Measurements from ENCODE around the gene MRTFA.
A peak's percentile ranks its signal among the peaks of the same experiment; 100 is the strongest.

Gene MRTFA

GRCh38 chr22:40422558-40423309 lies 213.8 kb downstream of the MRTFA start:
- no peak for DNase-seq

GRCh38 chr22:40421941-40422340 lies 214.6 kb downstream of the MRTFA start:
- no peak for DNase-seq

- no peak for DNase-seq
These were observed 215.5 kb downstream of the MRTFA start for GRCh38 chr22:40421082-40421350.

- DNase-seq = no peak
These were observed 216.0 kb downstream of the MRTFA start for GRCh38 chr22:40420341-40421081.

GRCh38 chr22:40419718-40420117 lies 216.8 kb downstream of the MRTFA start:
- no peak for DNase-seq

DNA sequence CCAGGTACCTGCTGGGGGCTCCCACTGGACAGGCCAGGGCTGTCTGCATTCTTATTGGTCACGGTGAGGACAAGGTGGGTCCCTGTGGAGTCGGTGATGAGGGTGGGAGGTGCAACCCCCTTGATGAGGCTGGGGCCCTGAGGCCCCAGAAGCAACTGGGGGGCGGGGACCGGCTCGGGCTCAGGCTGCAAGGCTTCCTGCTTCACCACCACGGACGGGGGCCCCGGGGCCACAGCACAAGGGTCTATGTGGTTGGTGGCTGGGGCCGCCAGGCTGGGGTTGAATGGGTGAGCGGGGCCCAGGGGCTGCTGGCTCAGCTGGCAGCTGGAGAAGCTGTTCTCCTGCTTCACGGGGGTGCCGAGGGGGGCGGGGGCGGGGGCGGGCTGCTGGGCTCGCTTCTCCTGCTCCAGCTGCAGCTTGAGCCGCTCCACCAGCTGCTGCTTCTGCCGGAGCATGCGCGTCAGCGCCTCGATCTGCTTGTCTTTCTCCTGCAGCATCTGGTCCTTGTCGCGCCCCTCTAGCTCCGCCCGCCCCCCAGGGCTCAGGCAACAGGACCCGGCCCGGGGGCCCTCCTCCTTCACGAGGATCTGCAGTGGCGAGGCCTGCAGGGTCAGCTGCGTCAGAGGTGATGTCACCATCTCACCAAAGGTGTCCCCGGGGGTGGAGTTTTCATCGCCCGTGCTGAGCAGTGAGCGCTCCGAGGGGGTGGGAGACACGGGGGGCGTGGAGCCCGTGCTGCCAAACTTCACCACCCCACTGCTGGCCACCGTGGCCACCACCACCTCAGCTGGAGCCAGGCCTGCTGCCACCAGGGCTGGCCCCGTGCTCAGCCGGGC lies 217.9 kb downstream of the MRTFA start:
- DNase-seq = peak; percentile 63

GRCh38 chr22:40417881-40418280 lies 218.6 kb downstream of the MRTFA start:
- DNase-seq = no peak

DNA sequence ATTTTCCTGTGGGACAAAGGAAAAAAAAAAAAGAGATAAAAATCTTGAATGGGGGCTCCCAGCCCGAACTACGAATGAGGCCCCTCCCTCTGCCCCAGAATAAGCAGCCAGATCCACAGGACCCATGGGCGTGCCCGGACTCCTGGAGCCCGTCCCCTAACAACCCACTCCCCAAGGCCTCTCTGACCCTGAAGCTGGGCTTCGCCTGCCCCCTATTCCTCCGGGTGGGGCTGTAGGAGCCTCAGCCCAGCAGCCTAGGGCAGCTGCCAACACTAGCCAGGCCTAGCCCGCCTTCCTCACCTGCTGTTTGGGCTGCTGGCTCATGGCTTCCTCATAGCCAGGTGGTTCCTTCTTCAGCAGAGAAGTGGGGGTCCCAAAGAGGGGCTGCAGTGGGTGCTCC lies 219.5 kb downstream of the MRTFA start:
- no peak for DNase-seq

DNA sequence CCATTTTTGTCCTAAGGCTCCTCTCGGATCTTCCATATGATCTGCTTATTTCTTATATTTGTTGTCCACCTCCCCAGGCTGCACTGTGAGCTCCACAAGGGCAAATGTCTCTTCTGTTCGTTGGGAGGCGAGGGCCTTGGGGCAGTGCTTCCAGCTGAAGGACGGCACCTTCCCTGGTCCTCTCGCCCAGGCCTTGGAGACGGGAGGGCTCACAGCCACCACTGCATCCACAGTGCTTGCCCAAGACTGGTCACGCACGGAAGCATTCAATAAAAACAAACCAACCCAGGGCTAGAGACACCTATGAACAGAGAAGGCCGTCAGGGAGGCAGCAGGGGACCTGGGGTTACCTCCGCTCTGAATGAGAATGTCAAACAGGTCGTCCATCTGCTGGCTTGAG lies 219.9 kb downstream of the MRTFA start:
- no peak for DNase-seq

DNA sequence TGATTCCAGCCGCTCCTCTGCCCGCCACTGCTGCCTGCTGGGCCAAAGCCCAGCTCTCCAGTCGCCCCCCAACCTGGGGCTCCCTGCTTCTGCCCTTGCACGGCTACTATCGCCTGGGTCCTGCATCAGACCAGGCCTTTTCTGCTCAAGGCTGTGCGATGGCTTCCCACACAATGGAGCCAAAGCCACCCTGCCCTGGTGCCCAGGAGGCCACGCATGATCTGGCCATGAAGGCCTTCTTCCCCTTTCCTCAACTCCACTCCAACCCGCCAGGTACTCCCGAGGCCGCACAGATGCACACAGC lies 220.3 kb downstream of the MRTFA start:
- DNase-seq = no peak

GRCh38 chr22:40415531-40416266 lies 220.8 kb downstream of the MRTFA start:
- peak; percentile 33 for DNase-seq

GRCh38 chr22:40414838-40415505 lies 221.5 kb downstream of the MRTFA start:
- peak; percentile 13 for DNase-seq

GRCh38 chr22:40414311-40414710 lies 222.2 kb downstream of the MRTFA start:
- no peak for DNase-seq

- no peak for DNase-seq
These were observed 222.6 kb downstream of the MRTFA start for GRCh38 chr22:40413873-40414272.

- DNase-seq = no peak
These were observed 224.1 kb downstream of the MRTFA start for GRCh38 chr22:40412441-40412840.

GRCh38 chr22:40411506-40411861 lies 225.0 kb downstream of the MRTFA start:
- no peak for DNase-seq

DNA sequence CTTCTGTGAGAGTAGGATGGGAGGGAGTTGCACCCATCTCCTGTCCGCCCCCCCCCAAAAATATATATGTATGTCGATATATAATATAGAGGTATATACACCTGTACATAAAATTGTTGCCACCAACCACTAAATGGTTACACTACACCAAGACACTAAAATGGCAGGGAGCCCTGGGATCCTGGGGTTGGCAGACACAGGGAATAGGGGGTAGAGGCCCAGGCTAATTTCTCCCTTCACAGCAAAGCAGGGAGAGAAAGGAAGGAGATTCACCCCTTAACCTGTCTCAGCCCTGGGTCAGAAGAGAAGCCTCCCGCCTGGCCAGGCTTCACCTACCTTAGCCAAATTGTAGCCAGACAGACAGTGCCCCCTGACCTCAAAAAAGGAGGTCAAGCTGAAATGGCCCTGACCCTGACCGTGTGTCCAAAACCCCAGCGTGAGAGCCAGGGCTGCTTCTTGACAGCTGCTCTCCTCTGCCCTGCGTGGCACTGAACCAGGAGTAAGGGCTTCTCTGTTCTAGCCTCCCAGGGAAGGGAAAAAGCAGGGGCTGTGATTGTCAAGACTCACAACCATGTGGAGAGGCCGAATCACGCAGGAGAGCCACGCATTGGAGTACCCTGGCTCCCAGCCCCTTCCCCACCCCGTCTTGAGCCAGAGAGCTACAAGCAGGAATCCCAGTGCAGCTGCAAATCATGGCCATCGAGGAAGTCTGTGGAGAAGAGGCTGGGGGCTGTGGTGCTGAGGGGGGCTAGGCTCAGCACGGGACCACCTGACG lies 225.6 kb downstream of the MRTFA start:
- DNase-seq = no peak

GRCh38 chr22:40410272-40410671 lies 226.2 kb downstream of the MRTFA start:
- DNase-seq = no peak

GRCh38 chr22:40409613-40410113 lies 226.9 kb downstream of the MRTFA start:
- DNase-seq = no peak

GRCh38 chr22:40408718-40409612 lies 227.6 kb downstream of the MRTFA start:
- DNase-seq = no peak
